Choroid plexus epithelial cell (primary cell): ENCODE measurements around the gene BTNL9.
"Not testable (repeated sequence)": the region's sequence is repeated elsewhere in the genome, so short reads cannot be mapped to it uniquely, and the experiment has no call there.

ENCODE experiments used
- DNase-seq: peaks from one replicate; pipeline ENCODE4 v3.0.0-alpha.2; 2010; ENCODE audit warnings: low read depth
- H3K4me3 ChIP-seq: 2 replicates; pipeline ENCODE4 v1.5.1; 2011; ENCODE audit warnings: low read depth, mild to moderate bottlenecking, control low read depth, low read length, moderate library complexity
- TF ChIP-seq, protein P1 (sequence below): conservative IDR thresholded peaks from 2 replicates; pipeline ENCODE4 v1.5.1; 2011; ENCODE audit warnings: low read depth, mild to moderate bottlenecking, control low read depth, inconsistent platforms, low read length, moderate library complexity

Gene BTNL9

DNA sequence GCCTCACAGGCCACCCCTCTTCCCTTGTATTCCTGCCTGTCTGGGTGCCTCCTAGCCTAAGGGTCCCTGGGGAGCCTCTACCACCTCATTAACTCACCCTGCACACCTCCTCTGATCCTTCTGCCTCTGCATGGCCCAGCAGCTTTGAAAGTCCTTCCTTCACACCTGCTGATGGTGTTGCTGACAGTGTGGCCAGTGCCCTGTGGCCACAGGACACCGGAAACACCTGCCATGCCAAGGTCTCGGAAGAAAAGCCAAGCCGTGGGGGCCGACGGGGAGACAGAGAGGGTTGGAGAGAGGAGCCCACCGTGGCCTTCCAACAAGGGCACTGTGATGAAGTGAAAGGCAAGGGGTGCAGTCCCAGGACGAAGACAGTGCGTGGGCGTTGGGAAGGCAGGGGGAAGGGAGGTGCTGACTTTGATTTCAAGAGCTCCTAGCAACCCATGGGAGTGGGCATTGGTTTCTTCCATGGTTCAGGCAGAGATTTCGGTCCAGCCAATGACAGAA, 4.1 kb downstream of the BTNL9 start:
- TF ChIP-seq, protein P1, sequence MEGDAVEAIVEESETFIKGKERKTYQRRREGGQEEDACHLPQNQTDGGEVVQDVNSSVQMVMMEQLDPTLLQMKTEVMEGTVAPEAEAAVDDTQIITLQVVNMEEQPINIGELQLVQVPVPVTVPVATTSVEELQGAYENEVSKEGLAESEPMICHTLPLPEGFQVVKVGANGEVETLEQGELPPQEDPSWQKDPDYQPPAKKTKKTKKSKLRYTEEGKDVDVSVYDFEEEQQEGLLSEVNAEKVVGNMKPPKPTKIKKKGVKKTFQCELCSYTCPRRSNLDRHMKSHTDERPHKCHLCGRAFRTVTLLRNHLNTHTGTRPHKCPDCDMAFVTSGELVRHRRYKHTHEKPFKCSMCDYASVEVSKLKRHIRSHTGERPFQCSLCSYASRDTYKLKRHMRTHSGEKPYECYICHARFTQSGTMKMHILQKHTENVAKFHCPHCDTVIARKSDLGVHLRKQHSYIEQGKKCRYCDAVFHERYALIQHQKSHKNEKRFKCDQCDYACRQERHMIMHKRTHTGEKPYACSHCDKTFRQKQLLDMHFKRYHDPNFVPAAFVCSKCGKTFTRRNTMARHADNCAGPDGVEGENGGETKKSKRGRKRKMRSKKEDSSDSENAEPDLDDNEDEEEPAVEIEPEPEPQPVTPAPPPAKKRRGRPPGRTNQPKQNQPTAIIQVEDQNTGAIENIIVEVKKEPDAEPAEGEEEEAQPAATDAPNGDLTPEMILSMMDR = no peak
- H3K4me3 ChIP-seq = no peak overlapping the region
- no peak for DNase-seq

GRCh38 chr5:181044662-181045305, 4.7 kb downstream of the BTNL9 start:
- no peak for DNase-seq
- TF ChIP-seq, protein P1 = no peak
- H3K4me3 ChIP-seq = no peak overlapping the region

- H3K4me3 ChIP-seq = no peak overlapping the region
- no peak for DNase-seq
- TF ChIP-seq, protein P1 = no peak
Measured at GRCh38 chr5:181045316-181045715, 5.2 kb downstream of the BTNL9 start.

- not testable (repeated sequence) for DNase-seq, H3K4me3 ChIP-seq
Measured at GRCh38 chr5:181045857-181046256, 5.8 kb downstream of the BTNL9 start.

- no peak overlapping the region for H3K4me3 ChIP-seq
- TF ChIP-seq, protein P1 = no peak
- no peak for DNase-seq
Measured at GRCh38 chr5:181047288-181047687, 7.2 kb downstream of the BTNL9 start.

DNA sequence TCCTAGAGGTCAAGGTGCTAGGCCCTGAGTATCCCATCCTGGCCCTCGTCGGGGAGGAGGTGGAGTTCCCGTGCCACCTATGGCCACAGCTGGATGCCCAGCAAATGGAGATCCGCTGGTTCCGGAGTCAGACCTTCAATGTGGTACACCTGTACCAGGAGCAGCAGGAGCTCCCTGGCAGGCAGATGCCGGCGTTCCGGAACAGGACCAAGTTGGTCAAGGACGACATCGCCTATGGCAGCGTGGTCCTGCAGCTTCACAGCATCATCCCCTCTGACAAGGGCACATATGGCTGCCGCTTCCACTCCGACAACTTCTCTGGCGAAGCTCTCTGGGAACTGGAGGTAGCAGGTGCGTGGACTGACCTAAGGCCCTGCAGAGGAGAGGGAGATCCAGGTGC, 7.9 kb downstream of the BTNL9 start:
- H3K4me3 ChIP-seq = no peak overlapping the region
- TF ChIP-seq, protein P1 = no peak
- no peak for DNase-seq

GRCh38 chr5:181050016-181050415, 9.9 kb downstream of the BTNL9 start:
- H3K4me3 ChIP-seq = no peak overlapping the region
- no peak for DNase-seq
- TF ChIP-seq, protein P1 = no peak
